ENCODE results near the gene KNCN. TPM values are rescaled to one million over a fixed set of nuclear protein-coding genes. Genes with fewer than 3 reads are reported as not detected.

Gene KNCN
- total RNA-seq, 4 donors from 2014 or later: not detected

- no peak for DNase-seq (ENCODE audit: low spot score in 2 of 2)
- Histone ChIP-seq H3K36me3 (peaks cover 0 to 22% (median 0%) of the 10 kb centered on the region in 3 donors), H3K4me3 (no peak overlapping the region), H3K9me3 (no peaks in the 10 kb centered on the region), H3K27me3 (peaks cover 0 to 14% of the 10 kb centered on the region in 2 donors), H3K27ac (no peak overlapping the region), H3K4me1 (peaks cover 0 to 8% (median 0%) of the 10 kb centered on the region in 4 donors)
- TF ChIP-seq EP300 (IDR thresholded peaks at IDR 0.05) (no peak), POLR2A (IDR thresholded peaks at IDR 0.05) (no peak), CTCF (IDR thresholded peaks at IDR 0.05) (no peak)
- 75 to 76% methylated on average over 7 to 9 of the region's 12 CpGs for WGBS, 2 donors
Observed at GRCh38 chr1:46554597-46555381, 3.3 kb upstream of the KNCN start.

DNA sequence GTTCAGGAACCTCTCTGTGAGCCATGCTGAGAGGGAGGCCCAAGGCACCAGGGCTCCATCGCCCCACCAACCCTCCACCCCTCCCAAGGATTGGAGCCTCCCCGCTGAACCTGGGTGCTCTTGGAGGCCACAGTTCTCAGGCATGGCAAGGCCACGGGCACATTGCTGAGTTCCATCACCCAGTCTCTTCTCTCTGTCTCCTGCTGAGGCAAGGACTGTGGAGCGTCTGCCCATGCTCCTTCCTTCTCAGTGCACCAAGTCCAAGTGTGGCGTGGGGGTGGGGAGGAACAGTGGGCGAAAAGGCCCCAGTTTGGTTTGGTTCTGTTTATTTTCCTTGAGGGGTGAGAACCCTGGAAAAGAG is 2.8 kb upstream of the KNCN start:
- Histone ChIP-seq H3K4me1 (peaks cover 0 to 8% (median 0%) of the 10 kb centered on the region in 4 donors), H3K27ac (no peak overlapping the region), H3K36me3 (peaks cover 0 to 16% (median 0%) of the 10 kb centered on the region in 3 donors), H3K27me3 (peaks cover 0 to 20% of the 10 kb centered on the region in 2 donors), H3K9me3 (no peaks in the 10 kb centered on the region), H3K4me3 (no peak overlapping the region)
- DNase-seq (ENCODE audit: low spot score in 2 of 2): no peak
- WGBS, 2 donors: 84 to 91% methylated on average over 6 of the region's 6 CpGs
- TF ChIP-seq CTCF (IDR thresholded peaks at IDR 0.05): no peak
- no peak for TF ChIP-seq POLR2A (IDR thresholded peaks at IDR 0.05)
- no peak for TF ChIP-seq EP300 (IDR thresholded peaks at IDR 0.05)

DNA sequence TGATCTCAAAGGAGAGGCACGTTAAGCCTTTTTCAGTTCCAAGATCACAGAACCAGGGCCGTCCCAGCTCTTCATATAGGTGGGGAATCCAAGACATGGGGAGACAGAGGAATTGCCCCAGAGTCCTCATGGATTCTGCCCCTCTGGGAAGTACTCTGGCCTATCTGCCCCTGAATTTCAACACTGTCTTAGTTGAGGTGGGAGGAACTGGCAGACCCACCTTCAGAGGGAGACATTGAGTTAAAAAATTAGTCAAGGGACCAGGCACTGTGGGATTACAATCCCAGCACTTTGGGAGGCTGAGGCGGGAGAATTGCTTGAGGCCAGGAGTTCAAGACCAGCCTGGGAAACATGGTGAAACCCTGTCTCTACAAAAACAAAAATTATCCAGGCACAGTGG is 2.1 kb upstream of the KNCN start:
- H3K9me3 ChIP-seq: no peaks in the 10 kb centered on the region

GRCh38 chr1:46552357-46553237 is 1.1 kb upstream of the KNCN start:
- Histone ChIP-seq H3K4me3 (no peak overlapping the region), H3K27me3 (peaks cover 0 to 31% of the 10 kb centered on the region in 2 donors), H3K36me3 (no peaks in the 10 kb centered on the region), H3K4me1 (no peaks in the 10 kb centered on the region), H3K9me3 (no peaks in the 10 kb centered on the region), H3K27ac (no peak overlapping the region)
- TF ChIP-seq CTCF (IDR thresholded peaks at IDR 0.05) (no peak), POLR2A (IDR thresholded peaks at IDR 0.05) (no peak), EP300 (IDR thresholded peaks at IDR 0.05) (no peak)
- 79 to 81% methylated on average over 10 of the region's 10 CpGs for WGBS, 2 donors
- no peak for DNase-seq (ENCODE audit: low spot score in 2 of 2)

More for the DNA sequence above, 2.1 kb upstream of the KNCN start:
- TF ChIP-seq CTCF (IDR thresholded peaks at IDR 0.05) (no peak), POLR2A (IDR thresholded peaks at IDR 0.05) (no peak), EP300 (IDR thresholded peaks at IDR 0.05) (no peak)
- H3K36me3 ChIP-seq: peaks cover 0 to 9% (median 0%) of the 10 kb centered on the region in 3 donors
- peaks cover 0 to 6% (median 0%) of the 10 kb centered on the region in 4 donors for H3K4me1 ChIP-seq
- no peak overlapping the region for H3K27ac ChIP-seq
- DNase-seq (ENCODE audit: low spot score in 2 of 2): no peak
- H3K4me3 ChIP-seq: no peak overlapping the region
- peaks cover 0 to 27% of the 10 kb centered on the region in 2 donors for H3K27me3 ChIP-seq
- WGBS, 2 donors: 72 to 91% methylated on average over 3 of the region's 3 CpGs
